Mononuclear cell (primary cell): ENCODE results near the gene ATPAF2. TPM values are rescaled to one million over a fixed set of nuclear protein-coding genes. Genes with fewer than 3 reads are reported as not detected.

Experiments
- H3K27me3 ChIP-seq: 2 replicates; pipeline ENCODE4 v1.6.0; 2011; ENCODE audit warnings: low read length, control low read depth; ENCODE audit not compliant: insufficient read depth
- H3K4me1 ChIP-seq: 2 replicates; pipeline ENCODE4 v1.5.1; 2011; ENCODE audit warnings: mild to moderate bottlenecking, low read length, control low read depth; ENCODE audit not compliant: insufficient read depth
- H3K4me3 ChIP-seq: 2 replicates; pipeline ENCODE4 v1.5.1; 2011; ENCODE audit warnings: mild to moderate bottlenecking, low read length, moderate library complexity
- H3K9me3 ChIP-seq: 2 replicates; pipeline ENCODE4 v1.5.1; 2011; ENCODE audit warnings: low read depth, mild to moderate bottlenecking, control low read depth, low read length
- total RNA-seq: library from RNA; depleted of rRNA; stranded (reverse); fragments of >200 nt; gene quantifications from one replicate; pipeline ENCODE4 v1.2.3, GENCODE V29; 2012

The ATPAF2 gene
- 19.9 TPM for total RNA-seq

DNA sequence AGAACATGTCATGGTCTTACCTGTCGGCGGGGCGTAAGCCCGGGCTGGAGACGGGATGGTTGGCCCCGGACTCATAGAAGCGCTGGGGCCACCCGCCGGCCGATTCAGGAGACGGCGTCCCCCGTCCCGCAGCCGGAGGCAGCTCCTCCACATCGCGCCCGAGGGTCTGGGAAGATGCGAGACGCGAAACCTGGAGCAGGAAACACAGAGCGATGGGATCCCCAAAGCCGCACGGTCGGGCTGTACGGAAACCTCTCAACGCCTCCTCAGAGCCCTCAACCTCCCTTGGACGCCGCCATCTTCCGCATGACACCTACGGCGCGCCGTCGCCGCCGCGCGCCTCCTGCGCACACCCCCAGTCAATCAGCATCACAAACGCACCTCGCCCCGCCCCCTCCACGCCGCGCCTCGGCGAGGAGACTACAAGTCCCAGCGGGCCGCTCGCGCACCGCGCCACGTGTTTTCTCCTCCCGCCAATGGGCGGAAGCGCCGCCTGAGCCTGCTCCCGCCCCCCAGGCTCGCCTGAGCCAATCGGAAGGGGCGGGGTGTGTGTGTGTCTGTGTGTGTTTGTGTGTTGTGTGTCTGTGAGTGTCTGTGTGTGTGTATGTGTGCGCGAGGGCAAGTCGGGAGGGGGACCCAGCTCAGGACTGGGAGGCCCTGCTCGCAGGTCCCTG lies at the start of gene ATPAF2, which contains the start of gene GID4:
Gene ATPAF2 (minus strand): TSS at position 308 of the 674 bp plus-strand sequence. CDS start 155 bp downstream, at position 153.
Gene GID4 (plus strand): TSS at position 548 of the 674 bp plus-strand sequence. CDS start 57 bp downstream, at position 605.
- H3K4me3 ChIP-seq = peak within 1 kb of the TSS; percentile 95
- peaks cover 39% of the 10 kb centered on the region for H3K4me1 ChIP-seq
- no peaks in the 10 kb centered on the region for H3K27me3 ChIP-seq
- no peaks in the 10 kb centered on the region for H3K9me3 ChIP-seq

DNA sequence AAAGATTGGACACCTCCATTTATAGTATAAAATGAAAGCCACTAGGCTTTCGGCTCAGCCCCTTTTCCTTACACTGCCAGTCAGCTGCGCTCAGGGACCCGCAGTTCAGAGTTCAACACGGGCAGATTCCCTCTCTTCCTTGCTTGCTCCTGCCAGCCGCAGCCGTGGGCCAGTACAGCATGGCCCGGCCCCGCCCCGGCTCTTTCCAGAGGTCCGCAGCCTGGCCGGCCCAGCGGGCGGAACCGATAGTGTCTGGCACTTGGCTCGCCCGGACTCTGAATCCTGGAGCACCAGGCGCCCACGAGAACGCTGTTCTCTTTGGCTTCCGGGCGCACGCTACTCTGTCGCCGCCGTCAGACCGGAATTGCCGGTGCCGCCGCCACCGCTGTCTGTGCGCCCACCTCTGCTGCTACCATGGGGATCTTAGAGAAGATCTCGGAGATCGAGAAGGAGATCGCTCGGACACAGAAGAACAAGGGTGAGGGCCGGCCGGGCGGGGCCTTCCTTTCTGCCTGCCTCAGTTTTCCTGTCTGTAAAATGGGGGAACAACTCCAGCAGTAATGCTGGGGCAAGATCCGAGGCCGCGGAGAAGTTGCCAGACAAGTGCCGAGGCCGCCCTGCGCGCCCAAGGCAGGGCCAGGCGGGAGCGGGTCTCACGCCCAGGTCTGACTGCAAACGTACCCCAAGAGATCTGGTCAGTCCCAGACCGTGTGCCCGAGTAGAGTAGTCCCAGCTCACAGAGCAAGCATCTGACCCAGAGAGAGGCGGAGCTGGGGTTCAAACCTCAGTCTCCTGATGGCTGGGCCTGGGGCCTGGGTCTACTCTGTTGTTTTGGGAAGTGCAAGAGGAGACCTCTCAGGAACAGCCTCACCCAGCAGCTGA lies 48.9 kb upstream of the ATPAF2 start, which contains the start of gene DRG2:
Gene DRG2 (plus strand): TSS at position 339 of the 882 bp plus-strand sequence. CDS start 76 bp downstream, at position 415.
- Histone ChIP-seq H3K4me3 (peak within 1 kb of the TSS; percentile 94), H3K9me3 (no peaks in the 10 kb centered on the region), H3K4me1 (peaks cover 24% of the 10 kb centered on the region), H3K27me3 (no peaks in the 10 kb centered on the region)

DNA sequence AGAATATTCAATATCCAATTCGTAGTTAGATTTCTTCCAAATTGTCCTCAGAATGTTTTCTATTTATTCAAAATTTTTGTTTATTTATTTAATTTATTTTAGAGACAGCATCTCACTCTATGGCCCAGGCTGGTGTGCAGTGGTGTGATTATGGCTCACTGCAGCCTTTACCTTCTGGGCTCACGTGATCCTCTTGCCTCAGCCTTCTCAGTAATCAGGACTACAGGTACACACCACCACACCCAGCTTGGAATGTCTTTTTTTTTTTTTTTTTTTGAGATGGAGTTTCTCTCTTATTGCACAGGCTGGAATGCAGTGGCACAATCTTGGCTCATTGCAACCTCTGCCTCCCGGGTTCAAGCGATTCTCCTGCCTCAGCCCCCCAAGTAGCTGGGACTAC lies 45.3 kb upstream of the ATPAF2 start:
- Histone ChIP-seq H3K9me3 (no peaks in the 10 kb centered on the region), H3K27me3 (no peaks in the 10 kb centered on the region), H3K4me1 (peaks cover 18% of the 10 kb centered on the region), H3K4me3 (no peak overlapping the region)

GRCh38 chr17:18079543-18079942 lies 40.6 kb upstream of the ATPAF2 start:
- Histone ChIP-seq H3K27me3 (no peaks in the 10 kb centered on the region), H3K9me3 (no peaks in the 10 kb centered on the region), H3K4me3 (no peak overlapping the region), H3K4me1 (no peaks in the 10 kb centered on the region)

- Histone ChIP-seq H3K27me3 (no peaks in the 10 kb centered on the region), H3K4me3 (no peak overlapping the region), H3K4me1 (no peaks in the 10 kb centered on the region), H3K9me3 (no peaks in the 10 kb centered on the region)
These were observed 38.0 kb upstream of the ATPAF2 start for GRCh38 chr17:18076936-18077335.

GRCh38 chr17:18074566-18075272 lies 35.8 kb upstream of the ATPAF2 start:
- Histone ChIP-seq H3K4me1 (peaks cover 7% of the 10 kb centered on the region), H3K27me3 (no peaks in the 10 kb centered on the region)

DNA sequence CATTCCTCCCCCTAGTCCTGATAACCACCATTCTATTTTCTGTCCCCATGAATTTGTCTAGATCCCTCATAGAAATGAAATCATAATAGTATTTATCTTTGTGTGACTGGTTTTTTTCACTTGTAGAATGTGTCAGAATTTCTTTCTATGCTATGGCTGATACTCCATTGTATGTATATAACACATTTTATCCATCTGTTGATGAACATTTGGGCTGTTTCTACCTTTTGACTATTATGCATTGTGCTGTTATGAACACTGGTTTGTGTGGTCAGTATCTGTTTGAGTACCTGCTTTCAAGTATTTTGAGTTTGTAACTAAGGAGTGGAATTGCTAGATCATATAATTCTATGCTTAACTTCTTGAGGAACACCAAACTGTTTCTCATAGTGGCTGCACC lies 32.8 kb upstream of the ATPAF2 start:
- peaks cover 7% of the 10 kb centered on the region for H3K4me1 ChIP-seq
- no peaks in the 10 kb centered on the region for H3K27me3 ChIP-seq
- no peaks in the 10 kb centered on the region for H3K9me3 ChIP-seq
- H3K4me3 ChIP-seq = no peak overlapping the region

More at GRCh38 chr17:18074566-18075272, 35.8 kb upstream of the ATPAF2 start:
- no peaks in the 10 kb centered on the region for H3K9me3 ChIP-seq
- H3K4me3 ChIP-seq = no peak overlapping the region

GRCh38 chr17:18070861-18071340 lies 31.9 kb upstream of the ATPAF2 start:
- Histone ChIP-seq H3K9me3 (no peaks in the 10 kb centered on the region), H3K4me3 (no peak overlapping the region), H3K27me3 (no peaks in the 10 kb centered on the region), H3K4me1 (peaks cover 7% of the 10 kb centered on the region)

DNA sequence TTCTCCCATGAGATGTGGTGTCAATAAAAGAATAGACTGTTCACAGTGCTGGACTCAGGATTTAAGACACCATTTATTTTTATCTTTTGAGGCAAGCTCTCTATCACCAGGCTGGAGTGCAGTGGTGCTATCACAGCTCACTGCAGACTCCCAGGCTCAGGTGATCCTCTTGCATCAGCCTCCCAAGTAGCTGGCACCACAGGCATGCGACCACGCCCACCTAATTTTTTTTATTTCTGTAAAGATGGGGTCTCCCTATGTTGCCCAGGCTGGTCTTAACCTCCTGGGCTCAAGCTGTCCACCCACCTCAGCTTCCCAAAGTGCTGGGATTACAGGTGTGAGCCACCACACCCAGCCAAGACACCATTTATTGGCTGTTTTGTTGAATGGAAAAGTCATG lies 30.1 kb upstream of the ATPAF2 start:
- Histone ChIP-seq H3K4me1 (peaks cover 7% of the 10 kb centered on the region), H3K9me3 (no peaks in the 10 kb centered on the region), H3K4me3 (no peak overlapping the region), H3K27me3 (no peaks in the 10 kb centered on the region)

- Histone ChIP-seq H3K9me3 (no peaks in the 10 kb centered on the region), H3K27me3 (no peaks in the 10 kb centered on the region), H3K4me1 (peaks cover 7% of the 10 kb centered on the region), H3K4me3 (no peak overlapping the region)
These were observed 27.9 kb upstream of the ATPAF2 start for GRCh38 chr17:18066866-18067265.

DNA sequence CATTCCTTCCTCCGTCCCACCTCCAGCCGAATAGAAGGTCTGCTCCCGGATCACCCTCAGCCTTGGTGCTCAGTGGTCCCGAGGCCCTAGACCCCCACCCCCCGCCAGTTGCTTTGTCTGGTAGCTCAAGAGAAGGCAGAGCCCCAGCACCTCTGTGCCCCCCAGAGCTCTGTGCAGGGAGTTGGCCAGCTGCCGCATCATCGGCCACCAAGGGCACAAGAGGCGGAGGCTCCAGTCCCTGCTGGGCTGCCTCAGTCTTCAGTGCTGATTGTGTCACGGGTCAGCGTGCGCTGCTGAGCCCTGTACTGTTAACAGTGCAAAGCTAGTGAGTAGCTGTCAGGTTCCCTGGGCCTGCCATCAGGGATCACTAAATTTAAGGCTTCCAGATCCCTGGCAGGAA lies 26.6 kb upstream of the ATPAF2 start:
- H3K27me3 ChIP-seq = no peaks in the 10 kb centered on the region
- H3K9me3 ChIP-seq = no peaks in the 10 kb centered on the region
- no peak overlapping the region for H3K4me3 ChIP-seq

DNA sequence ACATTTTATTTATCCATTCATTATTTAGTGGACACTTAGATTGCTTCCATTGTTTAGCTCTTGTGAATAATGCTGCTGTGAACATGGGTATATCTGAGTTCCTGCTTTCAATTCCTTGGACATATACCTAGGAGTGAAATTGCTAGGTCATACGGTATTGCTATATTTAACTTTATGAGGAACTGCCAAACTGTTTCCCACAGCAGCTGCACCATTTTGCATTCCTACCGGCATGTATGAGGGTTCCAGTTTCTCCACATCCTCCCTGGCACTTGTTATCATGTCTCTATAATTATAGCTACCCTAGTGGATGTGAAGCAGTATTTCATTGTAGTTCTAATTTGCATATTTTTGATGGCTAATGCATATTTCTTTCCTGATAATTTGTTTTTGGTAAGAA lies 25.1 kb upstream of the ATPAF2 start:
- Histone ChIP-seq H3K27me3 (no peaks in the 10 kb centered on the region), H3K9me3 (no peaks in the 10 kb centered on the region), H3K4me3 (no peak overlapping the region), H3K4me1 (no peaks in the 10 kb centered on the region)

More for the DNA sequence above, 26.6 kb upstream of the ATPAF2 start:
- no peaks in the 10 kb centered on the region for H3K4me1 ChIP-seq

DNA sequence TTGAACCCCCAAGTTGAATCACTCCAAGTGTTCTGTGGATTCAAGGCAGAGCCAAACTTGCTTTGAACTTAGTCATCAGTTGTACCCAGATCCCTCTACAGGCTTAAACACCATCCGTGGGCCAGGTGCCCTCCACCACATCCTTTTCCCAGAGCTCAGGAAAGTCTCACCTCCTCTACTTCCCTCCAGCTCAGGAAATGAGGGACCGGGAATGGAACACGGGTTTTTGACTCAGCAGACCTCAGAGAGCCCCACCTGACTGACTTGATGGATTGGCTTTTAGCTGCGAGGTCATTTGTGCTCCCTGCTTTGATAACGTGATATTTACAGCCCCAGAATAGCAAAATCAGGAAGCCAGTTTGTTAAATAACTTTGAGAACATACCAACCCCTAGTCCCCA lies 20.3 kb upstream of the ATPAF2 start:
- H3K27me3 ChIP-seq = no peaks in the 10 kb centered on the region
- no peak overlapping the region for H3K4me3 ChIP-seq
- H3K4me1 ChIP-seq = no peaks in the 10 kb centered on the region
- H3K9me3 ChIP-seq = no peaks in the 10 kb centered on the region

- Histone ChIP-seq H3K9me3 (no peaks in the 10 kb centered on the region), H3K27me3 (no peaks in the 10 kb centered on the region), H3K4me1 (no peaks in the 10 kb centered on the region), H3K4me3 (no peak overlapping the region)
These were observed 17.2 kb upstream of the ATPAF2 start for GRCh38 chr17:18056214-18056613.

DNA sequence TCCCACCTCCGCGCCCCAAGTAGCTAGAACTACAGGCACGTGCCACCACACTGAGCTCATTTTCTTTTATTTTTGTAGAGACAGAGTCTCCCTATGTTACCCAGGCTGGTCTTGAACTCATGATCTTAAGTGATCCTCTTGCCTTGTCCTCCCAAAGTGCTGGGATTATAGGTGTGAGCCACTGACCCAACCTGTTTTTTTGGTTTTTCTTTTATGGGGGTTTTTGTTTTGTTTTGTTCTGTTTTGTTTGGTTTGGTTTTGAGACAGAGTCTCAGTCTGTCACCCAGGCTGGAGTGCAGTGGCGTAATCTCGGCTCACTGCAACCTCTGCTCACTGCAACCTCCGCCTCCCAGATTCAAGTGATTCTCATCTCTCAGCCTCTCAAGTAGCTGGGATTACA lies 16.6 kb upstream of the ATPAF2 start:
- H3K4me3 ChIP-seq = no peak overlapping the region
- H3K27me3 ChIP-seq = no peaks in the 10 kb centered on the region
- no peaks in the 10 kb centered on the region for H3K4me1 ChIP-seq
- no peaks in the 10 kb centered on the region for H3K9me3 ChIP-seq
